ENCODE measurements around the gene MAPRE3.

DNA sequence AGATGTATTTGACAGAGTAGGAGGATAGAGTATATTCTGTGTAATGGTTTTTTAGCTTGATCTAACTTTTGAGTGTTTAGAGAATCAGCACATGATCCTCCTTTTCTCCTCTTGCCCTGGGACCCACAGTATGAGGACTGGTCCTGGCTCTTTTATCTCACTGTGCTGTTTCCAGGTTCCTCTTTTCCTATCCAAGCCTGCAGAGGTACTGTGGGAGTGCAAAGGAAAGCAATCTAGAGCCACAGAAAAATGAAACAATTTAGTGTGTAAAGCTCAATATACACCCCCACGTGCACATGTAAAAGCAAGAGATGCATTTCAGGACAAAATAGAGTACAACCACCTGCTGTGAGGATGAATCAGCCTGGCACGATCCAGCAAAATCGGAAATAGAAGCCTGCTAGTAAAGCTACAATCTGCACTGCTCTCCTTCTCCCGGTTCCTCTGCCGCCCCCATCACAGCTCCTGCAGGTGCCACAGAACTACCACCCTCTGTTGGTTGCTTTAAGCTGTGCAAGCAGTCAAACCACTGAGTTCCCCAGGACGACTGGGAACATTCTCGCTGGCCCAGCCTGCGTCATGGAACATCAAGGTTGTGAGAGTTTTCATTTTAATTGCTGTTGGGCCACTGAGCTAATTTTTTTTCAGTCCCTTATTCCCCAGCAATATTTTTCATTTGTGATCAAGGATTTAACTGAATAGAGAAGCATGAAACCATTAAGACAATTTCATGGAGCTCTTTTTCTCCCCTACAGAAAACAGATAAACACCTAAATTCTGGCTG, 47.8 kb upstream of the MAPRE3 start:
- TF ChIP-seq POLR2AphosphoS5 (IDR thresholded peaks at IDR 0.05): no peak
- TF ChIP-seq, protein P1, sequence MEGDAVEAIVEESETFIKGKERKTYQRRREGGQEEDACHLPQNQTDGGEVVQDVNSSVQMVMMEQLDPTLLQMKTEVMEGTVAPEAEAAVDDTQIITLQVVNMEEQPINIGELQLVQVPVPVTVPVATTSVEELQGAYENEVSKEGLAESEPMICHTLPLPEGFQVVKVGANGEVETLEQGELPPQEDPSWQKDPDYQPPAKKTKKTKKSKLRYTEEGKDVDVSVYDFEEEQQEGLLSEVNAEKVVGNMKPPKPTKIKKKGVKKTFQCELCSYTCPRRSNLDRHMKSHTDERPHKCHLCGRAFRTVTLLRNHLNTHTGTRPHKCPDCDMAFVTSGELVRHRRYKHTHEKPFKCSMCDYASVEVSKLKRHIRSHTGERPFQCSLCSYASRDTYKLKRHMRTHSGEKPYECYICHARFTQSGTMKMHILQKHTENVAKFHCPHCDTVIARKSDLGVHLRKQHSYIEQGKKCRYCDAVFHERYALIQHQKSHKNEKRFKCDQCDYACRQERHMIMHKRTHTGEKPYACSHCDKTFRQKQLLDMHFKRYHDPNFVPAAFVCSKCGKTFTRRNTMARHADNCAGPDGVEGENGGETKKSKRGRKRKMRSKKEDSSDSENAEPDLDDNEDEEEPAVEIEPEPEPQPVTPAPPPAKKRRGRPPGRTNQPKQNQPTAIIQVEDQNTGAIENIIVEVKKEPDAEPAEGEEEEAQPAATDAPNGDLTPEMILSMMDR (IDR thresholded peaks at IDR 0.05 in 8 of 11, conservative IDR thresholded peaks at IDR 0.05 in 3 of 11): peak in 8 of 11 experiments; percentile 30 to 67 (median 54)
